Stimulated activated CD8-positive, alpha-beta memory T cell treated with anti-CD3 and anti-CD28 coated beads, Interleukin-4, amount 100 ng/mL, for 48 hours (primary cell): Measurements from ENCODE around the gene EWSR1.

Experiments used
- DNase-seq: peaks from one replicate; pipeline ENCODE4 v3.0.0-alpha.2; 2020

EWSR1 gene

GRCh38 chr22:29270475-29271271 is 2.6 kb downstream of the EWSR1 start:
- no peak for DNase-seq

DNA sequence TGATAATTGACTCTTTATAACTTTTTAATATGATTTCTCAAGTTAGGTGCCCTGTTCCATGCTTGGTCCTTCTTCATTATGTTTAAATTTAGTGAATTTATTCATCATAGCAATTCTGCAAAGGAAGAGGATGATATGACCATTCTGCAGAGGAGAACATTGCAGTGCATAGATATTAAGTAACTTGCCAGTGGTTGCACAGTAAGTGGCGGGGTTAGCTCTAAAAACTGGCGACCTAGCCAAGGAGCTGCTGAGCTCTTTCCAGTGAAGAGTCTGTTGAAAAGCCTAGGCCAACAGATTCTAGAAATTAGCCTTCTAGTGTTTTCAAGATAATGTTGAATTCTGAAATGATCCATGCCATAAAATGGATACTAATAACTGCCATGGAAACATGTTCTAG is 4.6 kb downstream of the EWSR1 start:
- no peak for DNase-seq

DNA sequence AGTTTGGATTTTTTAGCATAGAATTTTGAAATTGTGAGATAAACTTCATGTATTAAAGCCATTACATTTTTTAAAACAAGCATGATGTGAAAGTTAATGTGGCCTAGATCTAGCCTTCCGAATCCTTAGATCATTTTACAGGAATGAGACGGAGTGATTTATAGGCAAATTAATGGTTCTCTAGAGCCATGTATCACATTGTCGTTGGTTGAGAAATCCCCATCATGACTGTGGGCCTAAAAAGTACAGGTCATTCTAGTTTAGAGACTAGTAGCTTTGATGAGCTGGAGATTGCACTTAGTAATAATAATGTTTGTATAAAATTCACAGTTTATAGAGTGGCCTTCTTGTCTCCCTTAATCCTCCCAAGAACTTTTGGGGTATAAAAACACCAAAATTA is 7.1 kb downstream of the EWSR1 start:
- DNase-seq: no peak

DNA sequence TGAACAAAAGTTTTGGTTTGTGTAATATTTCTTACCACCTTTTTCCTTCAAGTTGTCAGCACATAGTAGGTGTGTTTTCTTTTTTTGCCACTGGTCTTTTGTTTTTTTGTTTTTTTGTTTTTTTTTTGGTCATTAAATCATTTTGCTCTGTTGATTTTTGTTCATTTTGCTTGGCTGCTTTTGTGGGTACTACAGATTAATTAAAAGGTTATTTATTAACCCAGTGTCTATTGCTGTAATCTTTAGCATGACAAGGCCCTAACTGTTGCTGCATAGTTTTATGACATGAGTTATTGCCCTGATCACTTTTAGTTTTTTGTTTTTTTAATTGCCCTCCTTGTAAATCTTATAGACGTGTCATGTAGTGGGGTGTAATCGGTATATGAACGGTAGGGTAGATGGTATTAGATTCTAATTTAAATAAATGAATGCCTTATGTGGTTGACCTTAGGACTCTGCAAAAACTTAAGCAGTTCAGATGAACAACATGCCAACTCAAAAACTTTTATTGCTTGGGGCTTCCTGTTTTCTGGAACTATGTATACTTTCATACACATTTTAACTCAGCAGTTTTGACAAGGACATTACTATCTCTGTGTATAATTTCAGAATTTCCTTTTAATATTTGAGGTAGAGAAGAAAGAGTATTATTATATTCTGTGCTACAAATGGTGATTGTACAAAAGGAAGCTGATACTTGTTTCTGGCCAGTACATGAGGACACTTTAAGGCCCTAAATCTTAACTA is 7.9 kb downstream of the EWSR1 start:
- DNase-seq: no peak

DNA sequence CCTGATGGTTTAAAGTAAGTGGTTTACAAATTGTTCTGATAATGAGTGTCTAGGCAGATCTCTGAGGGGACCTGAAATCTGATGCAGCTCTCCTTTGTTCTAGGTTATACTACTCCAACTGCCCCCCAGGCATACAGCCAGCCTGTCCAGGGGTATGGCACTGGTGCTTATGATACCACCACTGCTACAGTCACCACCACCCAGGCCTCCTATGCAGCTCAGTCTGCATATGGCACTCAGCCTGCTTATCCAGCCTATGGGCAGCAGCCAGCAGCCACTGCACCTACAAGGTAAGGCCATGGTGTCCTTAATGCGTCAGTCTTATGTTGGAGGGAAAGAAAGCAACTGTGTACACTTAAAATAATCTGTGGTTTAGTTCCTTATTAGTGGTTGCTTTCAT is 9.9 kb downstream of the EWSR1 start:
- DNase-seq: no peak

DNA sequence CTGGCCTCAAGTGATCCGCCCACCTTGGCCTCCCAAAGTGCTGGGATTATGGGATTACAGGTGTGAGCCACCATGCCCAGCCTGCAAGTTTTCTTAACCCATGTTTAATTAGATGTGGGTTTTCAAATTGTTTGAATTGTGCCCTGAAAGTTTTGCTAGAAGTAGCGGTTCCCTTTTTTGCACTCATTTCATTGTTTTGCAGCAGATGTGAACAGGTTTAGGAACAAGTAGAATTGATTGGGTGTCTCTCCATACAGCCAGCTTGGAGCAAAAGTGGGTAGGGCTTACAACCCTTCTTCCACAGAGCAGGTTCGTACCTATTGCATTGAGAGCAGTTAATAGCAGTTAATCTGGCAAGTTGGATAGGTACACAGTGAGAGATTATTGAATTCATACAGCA is 16.1 kb downstream of the EWSR1 start:
- DNase-seq: no peak

DNA sequence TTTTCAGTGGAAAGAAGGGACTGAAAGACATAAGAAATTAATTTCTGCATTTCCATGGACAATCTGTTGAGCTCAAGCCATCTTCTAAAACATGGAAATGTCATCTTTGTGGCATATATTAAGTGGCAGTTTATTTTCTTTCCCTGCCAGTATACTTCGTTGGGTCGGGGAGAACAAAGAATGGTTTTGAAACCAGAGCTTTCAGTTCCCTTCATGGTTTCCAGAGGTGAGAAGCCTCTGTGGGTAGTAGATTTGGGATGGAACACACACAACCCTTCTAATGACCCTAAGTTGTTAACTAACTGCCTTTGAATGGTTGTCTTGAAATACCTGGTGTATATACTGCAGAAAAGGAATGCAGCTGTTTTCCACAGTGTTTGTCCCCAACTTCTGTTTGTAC is 20.8 kb downstream of the EWSR1 start:
- no peak for DNase-seq

- no peak for DNase-seq
Measured at GRCh38 chr22:29290061-29290460, 22.0 kb downstream of the EWSR1 start.

- no peak for DNase-seq
Measured at GRCh38 chr22:29291215-29291614, 23.1 kb downstream of the EWSR1 start.

GRCh38 chr22:29292379-29292778 is 24.3 kb downstream of the EWSR1 start:
- DNase-seq: no peak

DNA sequence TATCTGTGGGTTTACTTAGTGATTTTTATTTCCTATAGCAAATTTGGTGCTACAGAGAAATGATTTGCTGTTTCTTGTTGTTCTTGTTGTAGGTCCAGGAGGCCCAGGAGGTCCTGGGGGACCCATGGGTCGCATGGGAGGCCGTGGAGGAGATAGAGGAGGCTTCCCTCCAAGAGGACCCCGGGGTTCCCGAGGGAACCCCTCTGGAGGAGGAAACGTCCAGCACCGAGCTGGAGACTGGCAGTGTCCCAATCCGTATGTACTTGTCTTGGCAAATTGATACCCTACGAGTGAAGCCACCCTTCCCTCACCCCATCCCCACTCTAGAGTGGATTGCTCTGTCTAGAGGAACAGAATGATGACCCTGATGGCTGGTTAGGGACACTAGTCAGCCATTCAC is 30.6 kb downstream of the EWSR1 start:
- DNase-seq: no peak

DNA sequence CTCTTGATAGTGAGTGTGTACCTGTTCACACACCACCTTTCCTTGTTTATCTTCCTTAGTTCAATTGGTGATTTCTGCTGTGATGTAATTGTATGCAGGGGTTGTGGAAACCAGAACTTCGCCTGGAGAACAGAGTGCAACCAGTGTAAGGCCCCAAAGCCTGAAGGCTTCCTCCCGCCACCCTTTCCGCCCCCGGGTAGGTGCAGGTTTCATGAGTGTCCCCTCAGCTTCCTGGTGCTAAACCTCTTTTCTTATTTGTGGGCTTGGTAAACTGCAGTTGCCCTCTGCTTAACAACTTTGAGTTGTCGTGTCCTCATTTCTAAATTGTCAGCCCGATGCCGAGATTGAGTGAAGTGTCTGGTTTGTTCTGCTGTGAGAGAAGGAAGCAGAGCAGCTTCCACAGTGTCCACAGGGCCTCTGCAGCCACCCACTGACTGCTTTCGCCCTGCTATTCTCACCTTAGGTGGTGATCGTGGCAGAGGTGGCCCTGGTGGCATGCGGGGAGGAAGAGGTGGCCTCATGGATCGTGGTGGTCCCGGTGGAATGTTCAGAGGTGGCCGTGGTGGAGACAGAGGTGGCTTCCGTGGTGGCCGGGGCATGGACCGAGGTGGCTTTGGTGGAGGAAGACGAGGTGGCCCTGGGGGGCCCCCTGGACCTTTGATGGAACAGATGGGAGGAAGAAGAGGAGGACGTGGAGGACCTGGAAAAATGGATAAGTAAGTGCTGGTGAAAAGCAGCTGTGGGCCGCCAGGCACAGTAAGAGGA is 31.2 kb downstream of the EWSR1 start:
- no peak for DNase-seq

GRCh38 chr22:29300467-29300806 is 32.4 kb downstream of the EWSR1 start:
- DNase-seq: no peak

DNA sequence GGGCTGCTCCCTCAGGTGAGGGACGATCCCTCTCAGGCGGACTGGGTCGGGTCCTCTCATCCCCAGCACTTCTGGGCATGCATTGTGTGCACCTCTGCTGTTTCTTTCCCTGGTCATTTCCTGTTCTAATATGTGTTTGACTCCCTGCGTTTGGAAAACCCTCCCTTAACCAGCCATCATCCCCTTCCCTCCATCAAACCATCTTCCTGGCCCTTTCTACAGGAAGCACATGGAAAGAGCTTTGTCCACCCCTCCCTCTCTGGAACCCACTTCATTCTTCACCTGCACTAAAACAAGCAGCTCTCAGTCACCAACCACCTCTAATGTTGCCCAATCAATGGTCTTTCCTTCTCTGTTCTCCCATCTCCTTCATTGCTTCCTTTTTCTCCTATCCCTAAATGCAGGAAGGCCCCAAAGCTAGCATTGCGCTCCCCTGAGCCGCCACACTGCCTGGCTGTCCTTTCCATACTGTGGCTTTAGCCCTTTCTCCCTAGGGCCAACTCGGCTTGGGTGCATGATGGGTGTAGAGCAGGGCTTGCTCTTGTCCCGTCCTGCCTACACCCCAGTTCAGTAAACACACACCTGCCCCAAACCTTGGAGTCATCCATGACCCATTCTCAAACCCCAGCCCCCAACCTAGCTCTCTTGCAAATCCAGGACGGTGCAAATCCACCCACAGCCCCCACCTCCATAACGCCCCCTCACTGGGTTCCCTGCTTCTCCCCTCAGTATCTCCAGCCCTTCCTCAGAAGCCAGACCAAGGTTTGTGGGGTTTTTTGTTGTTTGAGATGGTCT is 32.9 kb downstream of the EWSR1 start:
- no peak for DNase-seq

DNA sequence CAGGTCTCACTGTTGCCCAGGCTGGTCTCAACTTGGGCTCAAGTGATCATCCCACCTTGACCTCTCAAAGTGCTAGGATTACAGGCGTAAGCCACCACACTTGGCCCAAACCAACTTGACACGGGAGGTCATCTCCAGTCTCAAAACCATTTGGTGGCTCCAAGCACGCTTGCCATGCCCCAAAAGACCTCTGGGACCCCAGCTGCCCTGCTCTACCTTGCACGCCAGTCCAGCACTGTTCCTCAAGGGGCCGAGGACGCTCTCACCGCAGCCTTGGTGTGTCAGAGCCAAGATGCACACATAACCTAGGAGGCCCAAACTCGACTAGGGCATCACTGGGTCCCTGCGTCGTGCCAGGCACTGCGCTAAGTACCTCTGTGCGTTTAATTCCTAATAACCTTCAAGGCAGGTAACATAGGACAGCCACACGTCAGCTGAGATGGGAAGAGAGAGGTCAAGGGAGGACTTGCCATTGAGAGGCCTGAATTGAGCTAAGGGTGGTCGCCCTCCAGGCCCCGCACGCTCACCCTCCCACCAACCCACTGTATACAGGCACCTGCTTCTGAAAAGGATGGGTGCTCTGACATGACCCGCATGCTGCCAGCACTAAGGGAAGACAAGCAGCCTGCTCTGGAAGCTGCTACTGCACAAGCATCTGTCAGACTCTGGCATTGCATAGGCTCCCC is 33.8 kb downstream of the EWSR1 start:
- no peak for DNase-seq

GRCh38 chr22:29302402-29302680 is 34.3 kb downstream of the EWSR1 start:
- DNase-seq: no peak

DNA sequence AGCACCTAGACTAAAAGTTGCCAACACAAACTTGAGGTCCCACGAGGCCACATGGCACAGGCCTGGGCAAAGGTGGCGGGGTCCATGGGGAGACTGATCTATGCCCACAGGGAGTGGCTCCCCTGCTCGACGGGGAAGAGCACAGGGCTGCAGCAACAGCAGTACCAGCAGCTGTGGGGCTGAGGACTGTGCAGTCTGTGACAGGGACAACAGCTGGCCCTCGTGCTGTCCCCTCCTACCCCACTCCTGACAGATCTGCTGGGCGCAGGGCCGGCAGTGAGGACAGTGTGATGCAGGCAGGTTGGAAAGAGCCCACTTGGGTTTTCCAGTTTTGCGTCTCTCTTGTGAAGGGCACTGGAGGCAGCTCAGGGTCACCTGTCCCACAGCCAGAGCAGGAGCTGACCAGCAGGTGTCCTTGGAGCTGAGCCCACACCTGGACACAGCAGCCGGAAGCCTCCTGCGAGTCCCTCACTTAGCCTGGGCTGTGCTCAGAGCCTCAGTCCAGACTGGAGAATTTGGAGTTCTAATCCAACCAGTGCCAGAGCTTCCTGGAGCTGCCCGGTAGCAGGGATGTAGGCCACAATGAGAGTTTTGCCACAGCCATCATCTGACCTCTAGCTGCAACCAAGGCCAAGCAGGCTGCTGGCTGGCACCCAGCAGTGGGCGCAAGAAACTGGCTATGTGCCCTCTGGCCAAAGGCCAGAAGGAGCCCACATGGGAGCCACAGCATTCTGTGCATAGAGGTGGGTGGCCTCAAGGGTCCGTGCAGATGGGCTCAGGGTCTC is 34.8 kb downstream of the EWSR1 start:
- no peak for DNase-seq

DNA sequence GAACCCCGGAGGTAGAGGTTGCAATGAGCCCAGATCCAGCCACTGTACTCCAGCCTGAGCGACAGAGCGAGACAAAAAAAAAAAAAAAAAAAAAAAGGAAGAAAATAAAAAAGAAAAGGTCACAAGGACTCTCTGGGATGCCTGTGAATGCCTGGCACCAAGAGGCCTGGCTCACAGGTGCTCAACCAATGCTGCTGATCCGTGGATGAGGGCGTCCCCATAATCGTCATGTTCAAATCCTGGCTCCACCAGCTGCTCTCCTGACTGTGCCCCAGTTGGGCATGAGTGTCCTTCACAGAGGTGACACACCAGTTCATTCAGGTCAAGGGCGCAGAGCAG is 37.7 kb downstream of the EWSR1 start:
- no peak for DNase-seq

DNA sequence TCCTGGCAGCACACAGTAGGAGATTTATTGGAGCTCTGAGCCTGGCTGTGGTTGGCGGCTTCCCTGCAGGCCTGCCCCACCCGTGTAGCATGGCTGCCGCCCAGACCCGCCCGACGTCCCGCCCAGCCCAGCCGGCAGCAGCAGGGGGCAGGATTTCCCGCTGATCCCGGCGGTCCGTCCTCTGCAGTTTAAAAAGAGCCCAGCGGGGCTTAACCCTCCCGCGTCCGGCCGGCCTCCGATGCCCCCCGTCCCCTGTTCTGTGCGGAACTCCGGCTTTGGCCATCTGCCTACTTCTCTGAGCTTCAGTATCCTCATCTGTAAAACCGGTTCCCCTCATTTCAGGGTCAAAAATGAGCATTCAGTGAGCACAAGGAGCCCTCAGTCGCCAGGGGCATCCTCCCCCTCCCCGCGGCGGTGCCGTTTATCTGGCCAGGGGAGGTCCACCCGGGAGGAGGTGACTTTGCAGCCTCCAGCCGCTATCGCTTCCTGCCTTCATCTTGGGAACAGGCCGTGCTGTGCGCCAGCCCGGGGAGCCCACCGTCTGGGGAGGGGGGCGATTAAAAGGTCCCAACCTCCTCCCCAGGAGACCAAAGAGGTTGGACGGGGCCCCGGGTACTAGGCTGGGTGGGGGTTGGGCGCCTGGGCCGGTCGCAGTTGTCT is 38.2 kb downstream of the EWSR1 start, which contains the start of gene GAS2L1:
GAS2L1 (plus strand) TSS at position 476 of the 660 bp plus-strand sequence. CDS start 1,456 bp downstream, outside the sequence.
- DNase-seq: peak; percentile 69

GRCh38 chr22:29306835-29307595 is 38.9 kb downstream of the EWSR1 start:
- DNase-seq: peak; percentile 59
